GM19468 (cell line): Measurements from ENCODE around the gene SASH1.

Source experiments
- ATAC-seq: cut with Tn5 transposase; IDR thresholded peaks from one replicate; pipeline ENCODE4 v1.9.1; 2021; ENCODE audit warnings: mild to moderate bottlenecking, moderate library complexity, moderate number of reproducible peaks; ENCODE audit not compliant: unreplicated experiment; ENCODE audit errors: extremely low read depth

Gene SASH1

DNA sequence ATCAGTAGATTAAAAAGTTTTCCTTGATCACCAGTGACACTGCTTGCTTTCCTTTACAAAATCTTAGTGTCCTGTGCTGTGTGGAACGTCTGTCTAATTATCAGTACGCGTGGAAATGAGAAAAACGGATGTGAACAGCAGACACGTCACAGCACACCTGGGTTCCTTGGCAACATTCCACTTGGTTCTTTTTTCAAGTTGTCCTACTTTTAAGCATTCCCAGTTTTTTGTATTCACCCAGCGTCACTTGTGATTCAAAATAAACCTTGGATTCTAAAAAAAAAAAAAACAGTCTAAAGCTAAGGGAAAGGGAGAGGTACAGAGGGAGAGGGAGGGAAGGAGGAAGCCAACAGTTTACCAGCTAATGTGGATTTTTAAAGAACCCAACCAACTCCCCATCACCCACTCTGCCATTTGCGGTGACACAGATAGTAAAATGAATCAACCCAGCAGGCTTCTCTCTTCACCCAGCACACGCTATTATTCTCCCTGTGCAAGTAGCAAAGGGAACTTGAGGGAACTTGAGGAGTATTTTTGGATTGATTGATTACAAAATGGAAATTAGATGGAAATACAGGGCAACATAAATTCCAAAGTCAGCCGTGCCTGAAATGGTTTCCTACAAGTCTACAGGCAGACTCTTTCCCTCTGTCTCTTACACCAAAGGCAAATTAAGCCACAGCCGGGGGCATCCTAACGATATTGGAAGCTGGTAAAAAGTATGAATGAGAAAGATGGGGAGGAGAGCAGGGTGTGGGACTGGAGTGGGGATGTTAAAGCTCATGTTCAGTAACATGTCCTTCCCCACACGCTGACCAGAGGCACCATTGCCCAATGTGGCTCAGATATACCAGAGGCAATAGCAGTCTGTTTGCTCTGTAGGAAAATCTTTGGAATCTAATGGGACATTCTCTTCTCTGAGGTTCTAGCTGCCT, 129.8 kb downstream of the SASH1 start:
- no peak for ATAC-seq

DNA sequence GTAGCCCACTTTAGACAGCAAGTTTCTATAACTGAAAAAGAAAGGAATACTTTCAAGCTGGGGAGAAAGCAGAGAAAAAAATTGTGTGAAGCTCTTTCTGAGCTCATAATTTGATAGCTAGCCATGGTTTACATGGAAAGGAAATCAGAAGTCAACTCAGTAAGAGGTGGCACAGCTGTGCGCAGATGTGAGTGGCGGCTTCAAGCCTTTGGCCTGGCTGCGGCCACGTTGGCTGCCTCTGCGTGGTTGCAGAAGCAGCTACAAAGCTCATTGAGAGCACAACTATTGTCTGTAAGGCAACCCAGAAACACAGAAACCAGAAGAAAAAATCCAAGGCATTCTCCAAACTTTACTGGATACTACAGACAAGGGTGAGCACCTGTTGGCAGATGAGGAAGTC, 136.9 kb downstream of the SASH1 start:
- no peak for ATAC-seq

DNA sequence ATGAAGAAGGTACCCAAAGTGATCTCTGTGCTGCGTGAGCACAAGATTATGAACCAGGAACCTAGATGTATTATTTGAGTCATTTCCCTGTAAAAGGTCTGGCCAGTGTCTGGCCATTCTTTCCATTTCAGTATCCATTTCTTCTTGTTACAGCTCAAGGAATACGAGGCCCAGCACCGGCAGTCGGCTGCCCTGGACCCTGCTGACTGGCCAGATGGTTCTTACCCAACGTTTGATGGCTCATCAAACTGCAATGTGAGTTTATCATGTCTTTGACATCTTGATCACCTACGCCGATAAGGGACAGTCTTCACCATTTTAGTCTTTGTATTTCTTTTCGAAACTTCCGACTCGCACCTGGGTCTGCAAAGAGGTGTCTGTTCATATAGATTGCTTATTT, 144.8 kb downstream of the SASH1 start:
- no peak for ATAC-seq

DNA sequence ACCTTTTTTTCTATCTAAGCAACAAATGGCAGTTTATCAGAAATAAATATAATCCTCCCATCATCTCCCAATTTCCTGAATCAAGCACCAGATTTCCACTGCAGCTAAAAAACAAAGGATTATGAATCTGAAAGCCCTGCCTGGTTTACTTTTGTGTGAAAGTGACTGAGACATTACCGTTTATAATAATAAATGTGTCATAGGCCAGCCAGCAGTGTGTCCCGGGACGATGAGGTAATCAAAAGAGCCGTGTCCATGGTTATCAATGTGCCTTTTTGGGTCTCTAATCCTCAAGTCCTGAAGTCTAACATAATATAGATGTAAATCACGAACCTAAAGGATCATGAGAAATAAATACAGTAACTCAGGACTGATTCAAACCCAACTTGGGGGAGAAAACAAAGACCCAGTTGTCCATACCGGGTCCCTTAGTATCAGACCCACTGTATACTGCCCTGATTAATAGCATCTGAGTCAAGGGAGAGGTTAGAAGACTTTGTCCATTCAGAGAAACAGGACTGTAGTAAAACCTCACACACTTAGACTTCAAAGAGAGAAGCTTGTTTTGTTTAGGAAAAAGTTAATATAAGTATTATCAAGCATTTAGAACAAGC, 149.1 kb downstream of the SASH1 start:
- ATAC-seq, result no peak

DNA sequence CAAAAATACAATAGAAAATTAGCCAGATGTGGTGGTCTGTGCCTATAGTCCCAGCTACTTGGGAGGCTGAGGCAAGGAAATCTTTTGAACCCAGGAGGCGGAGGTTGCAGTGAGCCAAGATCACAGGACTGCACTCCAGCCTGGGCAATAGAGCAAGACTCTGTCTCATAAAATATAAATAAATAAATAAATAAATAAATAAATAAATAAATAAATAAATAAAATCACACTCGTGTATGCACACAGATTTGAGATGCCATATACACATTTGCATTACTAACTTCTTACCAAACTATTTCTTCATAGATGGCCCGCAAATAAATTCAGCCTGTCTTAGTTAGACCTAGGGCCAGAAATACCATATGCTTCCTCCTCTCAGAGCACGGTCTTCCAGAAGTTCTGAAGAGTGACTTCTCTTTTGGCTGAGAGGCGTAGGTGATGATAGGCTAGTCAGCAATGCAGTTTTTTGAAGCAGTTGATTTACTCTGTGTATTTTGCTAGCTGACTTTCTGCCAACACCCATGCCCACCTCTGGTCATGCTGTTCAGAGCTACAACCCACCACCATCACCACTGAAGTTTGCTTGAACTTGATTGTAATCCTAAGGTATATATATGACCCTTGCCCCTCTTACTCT, 150.1 kb downstream of the SASH1 start:
- no peak for ATAC-seq

DNA sequence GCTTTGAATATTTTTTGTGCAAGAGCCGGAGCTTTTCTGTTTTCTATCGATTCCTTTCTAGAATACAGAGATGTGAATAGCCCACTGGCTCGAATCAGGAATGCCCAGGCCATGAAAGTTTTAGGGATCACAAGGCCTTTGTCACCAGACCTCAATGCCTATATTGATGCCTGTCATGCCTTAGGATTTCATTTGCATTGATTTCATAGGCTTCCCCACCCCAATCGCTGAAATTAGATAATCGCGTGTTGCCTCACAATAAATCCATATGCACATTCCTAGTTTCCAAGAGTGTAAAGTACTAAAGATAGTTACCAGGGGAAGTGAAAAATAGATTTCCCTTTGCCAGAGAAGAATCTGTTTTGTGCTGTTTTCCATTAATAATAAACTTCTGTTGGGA, 150.8 kb downstream of the SASH1 start:
- no peak for ATAC-seq

DNA sequence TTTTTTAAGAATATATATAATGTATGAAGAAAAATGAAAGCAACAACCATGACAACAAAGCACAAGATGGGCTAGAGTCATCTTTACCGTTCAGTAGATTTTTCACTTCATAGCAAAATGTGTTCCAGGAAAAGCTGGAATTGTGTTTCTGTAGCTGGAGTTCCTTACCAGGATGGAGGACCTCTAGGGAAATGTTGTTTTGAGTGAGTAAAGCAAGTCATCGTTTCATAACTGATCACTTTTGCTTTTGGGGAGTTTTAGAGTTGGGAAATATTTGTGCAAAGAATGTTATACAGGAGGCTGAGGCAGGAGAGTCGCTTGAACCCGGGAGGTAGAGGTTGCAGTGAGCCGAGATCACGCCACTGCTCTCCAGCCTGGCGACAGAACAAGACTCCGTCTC, 151.6 kb downstream of the SASH1 start:
- no peak for ATAC-seq

DNA sequence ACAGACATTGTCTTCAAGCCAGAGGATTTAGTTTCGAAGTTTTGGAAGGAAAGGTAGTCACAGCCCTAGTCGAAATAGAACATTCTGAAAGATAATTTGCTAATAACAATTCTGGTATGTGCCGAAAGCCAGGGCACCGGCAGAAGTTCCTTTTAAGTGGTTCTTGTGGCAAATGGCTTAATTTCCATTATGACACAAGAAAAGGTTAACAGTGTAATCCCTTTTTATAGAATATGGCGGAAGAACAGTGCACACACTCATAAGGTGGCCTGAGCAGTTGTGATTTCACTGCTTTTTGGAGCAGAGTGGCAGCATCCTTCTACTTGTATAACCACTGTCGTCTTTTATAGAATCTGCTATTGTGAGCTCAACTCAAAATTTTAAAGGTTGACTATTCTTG, 152.4 kb downstream of the SASH1 start:
- no peak for ATAC-seq

DNA sequence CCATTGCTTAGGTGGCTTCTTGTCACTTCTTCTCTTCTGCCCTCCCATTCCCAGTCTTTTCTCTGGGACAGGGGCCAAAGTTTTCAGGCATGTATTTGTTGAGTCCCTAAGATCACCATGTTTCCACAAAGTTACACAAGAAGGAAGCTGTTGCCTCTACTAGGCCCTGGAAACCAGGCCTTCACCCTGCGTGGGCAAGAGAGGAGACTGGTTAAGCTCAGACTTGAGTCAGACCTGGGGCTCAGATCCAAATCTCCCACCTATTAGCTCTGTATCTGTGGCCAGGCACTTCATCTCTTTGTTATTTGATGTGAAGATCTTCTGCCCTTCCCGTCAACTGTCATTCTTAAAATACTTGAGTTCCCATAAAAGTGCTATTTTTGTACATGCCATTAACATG, 154.6 kb downstream of the SASH1 start:
- no peak for ATAC-seq

DNA sequence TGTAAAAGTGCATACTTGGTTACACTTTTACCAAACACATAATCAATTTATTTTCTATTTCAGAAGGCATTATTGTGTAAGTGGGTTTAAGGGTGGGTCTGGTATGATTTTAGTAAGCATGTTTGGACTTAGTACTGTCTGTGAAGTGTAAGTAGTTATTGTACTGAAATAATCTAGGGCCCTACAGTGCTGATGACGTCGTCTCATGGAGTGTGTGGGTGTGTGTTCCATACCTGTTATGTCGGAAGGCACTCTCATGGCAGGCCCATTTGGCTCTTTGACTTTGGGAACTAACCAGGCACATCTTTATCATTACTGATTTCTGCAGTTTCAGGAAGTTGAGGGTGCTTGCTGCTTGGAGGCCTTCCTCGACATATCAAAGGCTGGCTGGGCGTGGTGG, 155.1 kb downstream of the SASH1 start:
- no peak for ATAC-seq

DNA sequence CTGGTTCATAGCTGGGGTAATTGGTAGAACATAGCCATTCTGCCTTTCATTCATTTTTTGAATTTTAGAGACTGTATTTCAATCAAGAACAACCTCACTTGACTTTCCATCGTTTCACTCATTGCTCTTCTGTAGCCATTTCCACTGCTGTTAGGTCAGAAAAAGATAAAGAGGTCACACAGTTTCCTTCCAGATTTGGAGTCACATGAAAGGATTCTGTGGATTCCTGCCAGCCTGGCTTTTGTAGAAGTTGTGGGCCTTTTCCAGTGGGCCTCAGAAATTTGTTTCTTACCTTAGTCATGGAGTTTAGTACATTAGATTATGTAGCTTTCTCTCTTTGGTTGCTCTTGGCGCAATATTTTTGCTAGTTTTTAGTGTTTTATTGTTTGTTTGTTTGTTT, 157.8 kb downstream of the SASH1 start:
- ATAC-seq, result no peak

DNA sequence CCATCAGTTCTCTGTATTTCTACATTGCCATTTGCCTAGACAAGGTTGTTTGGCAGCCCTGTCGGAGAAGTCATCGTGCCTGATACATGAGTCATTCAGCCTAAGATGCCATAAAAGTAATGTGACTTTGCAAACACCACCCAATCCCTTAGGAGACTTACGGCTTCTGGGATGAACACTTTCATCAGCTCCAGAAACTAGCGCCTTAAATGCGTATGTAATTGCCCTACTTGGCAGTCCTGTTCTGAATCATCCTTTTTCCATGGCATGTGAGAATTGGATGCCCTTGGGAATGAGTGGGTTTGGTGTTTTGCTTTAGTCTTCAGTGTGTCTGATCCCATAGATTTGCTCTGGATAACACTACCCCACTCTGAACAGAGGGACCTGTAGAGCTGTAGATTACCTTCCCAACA, 158.5 kb downstream of the SASH1 start:
- no peak for ATAC-seq

DNA sequence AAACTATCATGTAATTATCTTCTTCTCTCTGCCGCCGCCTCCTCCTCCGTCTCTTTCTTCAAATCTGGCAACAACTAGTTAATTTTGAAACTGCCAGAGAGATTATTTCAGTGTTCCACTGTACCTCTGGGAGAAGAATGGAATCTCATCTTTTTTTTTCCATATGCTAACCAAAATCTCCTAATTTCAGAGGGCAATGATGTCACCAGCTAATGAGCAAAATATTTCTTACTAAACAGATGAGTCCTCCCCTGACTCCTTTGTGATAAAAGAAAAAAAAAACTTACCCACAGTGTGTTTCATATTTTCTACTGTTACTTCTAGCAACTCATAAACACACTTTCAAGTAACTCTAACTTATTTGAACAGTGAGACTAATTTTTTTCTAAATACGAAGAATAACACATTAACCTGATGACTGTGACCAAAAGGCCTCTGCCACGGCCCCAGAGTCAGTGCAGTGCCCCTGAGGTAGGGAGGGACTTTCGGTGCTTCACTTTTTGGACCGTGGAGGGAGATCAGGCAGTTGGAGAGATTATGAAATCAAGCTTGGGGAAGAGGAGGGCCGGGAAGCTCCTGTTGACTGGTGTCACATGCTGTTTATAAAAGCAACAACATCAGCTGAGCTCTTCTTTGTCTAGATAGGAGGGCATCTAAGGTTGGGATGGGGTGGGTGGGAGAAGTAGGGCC, 159.6 kb downstream of the SASH1 start:
- no peak for ATAC-seq

DNA sequence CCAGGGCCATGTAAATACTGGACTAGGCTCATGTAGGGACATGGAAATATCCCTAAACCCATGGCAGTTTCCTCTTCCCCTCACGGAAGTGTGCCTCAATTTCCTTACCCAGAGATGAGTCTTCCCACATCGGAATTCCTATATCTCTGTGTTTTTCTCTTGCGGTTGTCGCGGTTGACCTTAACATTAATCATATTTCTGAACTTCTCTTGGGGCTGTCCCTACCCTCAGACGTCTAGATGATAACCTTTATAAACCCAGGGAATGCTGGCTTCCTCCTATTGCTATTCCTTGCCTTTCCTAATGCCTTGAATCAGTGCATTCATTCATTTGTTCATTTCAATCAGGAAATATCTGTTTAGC, 160.1 kb downstream of the SASH1 start:
- no peak for ATAC-seq

DNA sequence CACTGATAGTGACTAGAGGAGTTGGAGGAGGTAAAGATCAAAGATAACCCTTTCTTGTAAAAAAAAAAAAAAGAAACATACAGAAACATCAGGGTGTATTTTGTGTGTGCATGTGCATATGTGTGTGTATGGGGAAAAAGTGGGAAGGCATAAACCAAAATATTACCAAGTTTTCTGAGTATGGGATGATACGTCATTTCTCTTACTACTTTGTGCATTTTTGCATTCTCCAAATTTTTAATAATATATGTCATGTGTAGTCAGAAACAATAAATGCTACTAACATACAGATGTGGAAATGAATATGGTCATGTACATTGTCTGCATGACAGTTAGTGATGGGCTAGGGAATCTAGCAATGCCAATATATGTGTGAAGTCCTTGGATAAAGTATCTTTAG, 161.1 kb downstream of the SASH1 start:
- no peak for ATAC-seq

DNA sequence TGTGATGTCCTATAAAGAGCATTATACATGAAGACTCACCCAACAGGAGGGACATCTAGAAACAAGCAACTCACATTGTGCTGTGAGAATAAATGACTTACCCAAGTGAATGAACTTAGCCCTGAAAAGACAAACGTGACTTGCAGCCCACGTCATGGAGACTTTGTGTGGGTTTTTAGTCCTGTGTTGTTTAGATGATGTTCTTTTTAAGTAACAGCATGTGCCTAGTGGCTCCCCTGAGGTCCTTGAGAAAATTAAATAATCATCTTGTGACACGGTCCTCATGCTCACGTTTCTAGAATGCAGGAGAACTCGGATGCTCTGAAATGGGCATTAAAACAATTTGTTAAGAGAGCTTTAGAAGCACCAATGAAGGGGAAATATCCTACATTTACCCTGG, 165.1 kb downstream of the SASH1 start:
- no peak for ATAC-seq

DNA sequence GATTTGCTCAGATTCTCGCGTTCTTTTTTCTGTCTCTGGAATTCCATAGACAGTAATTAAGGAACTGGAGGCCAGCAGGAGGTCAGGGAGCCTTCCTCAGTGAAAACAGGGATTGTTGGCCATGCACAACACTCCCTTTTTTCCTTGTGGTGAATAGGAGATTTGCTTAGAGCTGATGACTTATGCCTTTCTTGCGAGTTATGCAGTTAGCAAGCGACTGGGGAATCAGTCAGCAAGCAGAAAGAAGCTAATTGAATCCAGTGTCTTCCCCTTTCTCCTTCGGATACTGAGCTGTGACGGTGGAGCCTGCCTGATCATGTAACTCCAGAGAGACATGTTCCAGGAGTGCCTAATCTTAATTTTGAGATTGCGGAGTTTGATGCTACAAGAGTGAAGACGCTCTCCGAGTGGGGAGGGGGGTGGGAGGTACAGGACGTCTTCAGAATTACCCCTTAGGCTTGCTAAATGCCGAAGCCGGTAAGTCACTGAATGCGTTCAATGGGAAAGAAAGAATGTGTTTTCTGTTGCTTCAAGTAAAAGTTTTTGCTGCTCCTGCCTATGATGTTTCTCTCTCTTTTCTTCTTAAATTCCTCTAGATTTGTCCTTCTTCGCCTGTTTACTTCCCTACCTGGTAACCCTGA, 165.9 kb downstream of the SASH1 start:
- ATAC-seq, result no peak

DNA sequence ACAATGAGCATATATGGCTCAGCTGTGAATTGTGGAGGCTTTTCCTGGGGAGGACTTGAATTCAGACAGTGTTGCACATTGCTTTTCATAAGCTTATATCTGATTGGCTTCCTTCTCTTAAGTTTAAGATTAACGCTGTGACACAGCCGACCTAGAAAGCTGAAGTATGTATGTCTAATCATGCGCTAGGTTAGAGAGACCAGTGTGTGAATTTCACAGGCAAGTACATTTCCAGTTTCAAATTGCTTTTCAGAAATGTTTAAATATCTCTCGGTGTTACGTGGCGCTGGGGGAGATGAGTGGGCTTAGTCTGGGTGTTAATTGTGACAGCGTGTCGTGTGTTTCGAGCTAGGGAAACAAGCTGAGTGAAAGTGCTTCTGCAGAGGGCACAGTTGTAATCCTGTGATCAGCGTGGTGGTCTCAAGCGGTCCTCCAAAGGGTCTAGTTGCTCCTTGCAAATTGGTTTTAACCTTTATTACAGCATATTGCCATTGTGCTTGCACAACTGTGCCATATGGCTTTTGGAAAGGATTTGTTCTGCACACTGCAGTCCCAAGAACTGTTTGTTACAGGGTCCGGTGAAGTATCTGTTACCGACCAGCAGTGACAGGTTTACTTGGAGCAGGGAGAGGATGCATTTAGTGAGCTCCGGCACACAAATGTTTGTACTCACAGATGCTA, 166.6 kb downstream of the SASH1 start:
- no peak for ATAC-seq

DNA sequence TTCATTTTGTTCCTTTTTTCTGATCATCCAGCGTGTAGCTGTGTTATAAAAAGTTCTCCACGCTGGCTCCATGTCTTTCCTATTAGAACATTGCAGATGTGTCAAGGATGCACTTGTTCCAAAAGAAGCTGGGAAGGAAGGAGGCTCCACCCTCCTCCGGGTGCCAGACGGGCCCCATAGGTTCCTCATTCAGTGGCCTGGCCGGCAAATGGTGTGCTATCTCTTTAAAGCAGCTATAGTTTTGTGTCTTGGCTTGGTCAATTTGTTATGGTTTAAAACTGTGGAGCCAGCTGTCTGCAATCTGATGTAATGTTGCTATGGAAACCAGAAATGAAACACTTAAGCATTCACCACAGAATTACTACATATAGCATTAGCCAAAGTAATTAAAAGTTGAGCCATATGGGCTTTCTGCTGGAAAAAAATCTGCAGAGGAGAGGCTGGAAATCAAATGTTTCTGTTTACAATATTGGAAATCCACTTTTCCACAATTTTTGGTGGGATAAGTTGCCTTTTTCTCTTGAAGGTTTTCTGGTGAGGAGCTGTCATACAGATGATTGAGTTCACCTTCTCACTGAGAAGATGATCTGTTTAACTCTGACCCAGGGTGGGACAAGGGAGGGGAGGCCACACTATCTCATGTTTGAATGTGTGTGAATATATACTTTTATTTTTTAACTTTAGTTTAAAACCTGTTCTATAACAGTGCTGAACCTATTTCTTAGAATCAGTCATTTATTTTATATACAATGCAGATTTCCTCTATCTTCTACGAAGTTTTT, 167.4 kb downstream of the SASH1 start:
- no peak for ATAC-seq
